Measurements from ENCODE around the gene CDK10.

CDK10 gene

DNA sequence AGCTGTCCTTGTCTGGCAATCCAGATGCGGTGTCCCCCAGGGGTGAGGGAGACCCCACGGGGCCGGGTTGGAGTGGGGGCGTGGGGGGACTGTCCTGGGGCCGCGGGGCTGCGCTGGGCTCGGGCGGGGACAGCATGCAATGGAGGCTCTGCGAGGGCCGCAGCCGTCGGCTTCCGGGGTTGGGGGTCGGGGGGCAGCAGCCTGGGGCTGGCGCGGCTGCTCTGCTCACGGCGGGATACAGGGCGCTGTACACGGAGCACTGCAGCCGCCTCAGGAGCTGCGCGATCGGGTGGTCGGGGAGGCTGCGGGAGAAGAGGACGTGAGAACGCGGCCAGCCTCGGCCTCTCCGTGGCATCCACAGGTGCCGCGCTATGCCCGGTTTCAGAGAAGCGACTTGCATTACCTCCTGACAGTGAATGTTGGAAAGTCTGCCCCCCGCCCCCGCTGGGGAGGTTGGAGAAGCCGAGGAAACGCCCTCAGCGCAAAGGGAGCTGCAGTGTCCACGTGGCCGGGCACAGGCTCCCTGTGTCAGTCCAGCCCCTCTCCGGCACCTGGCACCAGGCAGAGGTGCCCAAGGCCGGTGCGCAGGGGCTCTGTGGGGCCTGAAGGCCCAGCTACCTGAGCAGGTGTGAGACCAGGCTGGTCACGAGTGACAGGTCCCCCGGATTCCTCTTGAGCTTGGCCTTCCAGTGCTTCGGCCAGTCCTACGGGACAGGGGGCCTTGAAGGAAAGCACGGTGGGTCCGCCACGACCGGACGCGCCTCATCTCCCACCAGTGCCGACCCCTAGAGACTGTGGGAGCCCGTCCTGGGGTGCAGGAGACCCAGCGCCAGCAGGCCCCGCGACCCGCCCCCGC, 24.4 kb downstream of the CDK10 start:
- in situ Hi-C loops (cut with MboI; ENCODE audit: low sequenced_read_pairs) = no loop called here

DNA sequence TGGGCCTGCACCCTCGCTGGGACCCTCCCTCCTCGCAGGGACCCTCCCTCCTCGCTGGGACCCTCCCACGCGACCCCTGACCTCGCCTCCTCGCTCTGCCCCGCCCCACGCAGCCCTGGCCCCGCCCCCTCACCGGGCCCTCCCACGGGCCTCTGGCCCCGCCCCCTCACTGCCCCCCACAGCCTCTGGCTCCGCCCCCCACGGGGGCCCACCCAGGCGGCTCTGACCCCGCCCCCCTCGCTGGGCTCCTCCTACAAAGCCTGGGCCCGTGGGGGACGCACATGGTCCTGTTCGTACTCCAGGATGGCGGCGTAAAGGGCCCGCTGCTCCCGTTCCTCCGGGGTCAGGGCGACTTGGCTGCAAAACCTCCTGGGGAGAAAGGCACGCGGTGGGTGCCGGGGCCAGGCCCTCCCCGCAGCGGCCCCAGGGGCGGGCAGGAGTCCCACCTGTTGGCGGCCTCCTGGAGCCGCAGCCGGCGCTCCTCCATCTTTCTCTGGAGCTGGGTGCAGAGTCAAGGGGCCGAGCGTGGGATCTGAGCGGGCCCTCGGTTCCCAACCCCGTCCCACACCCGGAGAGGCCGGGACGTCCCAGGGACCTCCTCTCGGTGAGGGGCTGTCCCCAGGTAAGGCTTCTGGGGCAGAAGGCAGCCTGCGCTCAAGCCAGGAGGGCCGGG, 25.2 kb downstream of the CDK10 start:
- in situ Hi-C loops (cut with MboI; ENCODE audit: low sequenced_read_pairs) = no loop called here

GRCh38 chr16:89712274-89712781, 25.8 kb downstream of the CDK10 start:
- in situ Hi-C loops (cut with MboI; ENCODE audit: low sequenced_read_pairs) = no loop called here

- in situ Hi-C loops (cut with MboI; ENCODE audit: low sequenced_read_pairs) = no loop called here
Observed at GRCh38 chr16:89716493-89716892, 30.0 kb downstream of the CDK10 start.

DNA sequence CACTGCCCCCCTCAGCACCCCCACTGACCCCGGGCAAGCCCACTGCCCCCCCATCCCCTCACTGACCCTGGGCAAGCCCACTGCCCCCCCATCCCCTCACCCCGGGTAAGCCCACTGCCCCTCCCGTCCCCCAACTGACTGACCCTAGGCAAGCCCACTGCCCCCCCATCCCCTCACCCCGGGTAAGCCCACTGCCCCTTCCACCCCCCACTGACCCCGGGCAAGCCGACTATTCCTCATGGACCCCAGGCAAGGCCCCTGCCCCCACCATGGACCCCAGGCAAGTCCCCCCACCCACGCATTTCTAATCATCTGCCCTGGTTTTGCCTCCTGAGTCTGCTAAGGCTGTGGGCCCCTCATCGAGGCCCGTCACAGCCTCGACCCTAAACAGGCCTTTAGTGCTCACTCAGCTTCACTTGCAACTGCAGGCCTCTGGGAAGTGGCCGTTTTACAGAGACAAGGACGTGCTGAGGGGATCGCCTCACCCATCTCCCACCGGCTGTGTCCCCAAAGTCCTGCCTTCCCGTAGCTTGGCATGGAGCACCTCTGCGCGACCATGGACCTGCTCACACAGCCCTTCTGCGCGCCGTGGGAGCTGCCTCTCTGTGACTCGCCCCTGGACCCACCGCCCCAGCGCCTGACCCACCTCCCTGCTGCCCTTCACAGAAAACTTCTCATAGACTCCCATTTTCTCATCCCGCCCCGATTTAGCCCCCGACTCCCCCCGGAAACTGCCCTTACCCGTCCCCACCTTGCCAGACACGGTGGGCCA, 30.6 kb downstream of the CDK10 start:
- in situ Hi-C loops (cut with MboI; ENCODE audit: low sequenced_read_pairs) = no loop called here

DNA sequence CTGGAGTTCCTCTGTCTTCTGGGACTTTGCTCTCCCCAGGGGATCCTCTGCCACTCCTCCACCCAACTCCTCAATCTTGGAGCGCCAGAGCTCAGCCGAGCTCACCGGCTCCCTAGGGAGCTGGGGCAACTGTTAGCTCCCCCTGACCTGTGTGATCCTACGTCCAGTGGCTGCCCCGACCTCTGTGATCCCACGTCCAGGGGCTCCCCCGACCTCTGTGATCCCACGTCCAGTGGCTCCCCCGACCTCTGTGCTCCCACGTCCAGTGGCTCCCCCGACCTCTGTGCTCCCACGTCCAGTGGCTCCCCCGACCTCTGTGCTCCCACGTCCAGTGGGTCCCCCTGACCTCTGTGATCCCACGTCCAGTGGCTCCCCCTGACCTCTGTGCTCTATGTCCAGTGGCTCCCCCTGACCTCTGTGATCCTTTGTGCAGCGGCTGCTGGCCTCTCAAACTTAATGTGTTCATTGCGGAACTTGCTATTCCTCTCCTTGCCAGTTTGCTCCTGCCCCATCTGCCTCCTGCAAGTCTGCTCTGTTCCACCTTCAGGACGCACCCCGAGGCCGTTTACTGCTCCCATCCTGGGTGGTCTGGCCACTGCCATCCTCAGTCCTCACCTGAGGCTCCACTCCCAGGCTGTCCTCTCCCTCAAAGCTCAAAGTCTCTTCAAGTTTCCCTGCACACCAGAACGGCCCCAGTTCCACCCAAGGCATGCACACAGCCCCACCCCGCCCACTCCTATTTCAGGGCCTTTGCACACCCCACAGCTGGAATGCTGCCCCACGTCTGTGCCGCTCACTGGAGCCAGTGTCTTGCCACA, 31.4 kb downstream of the CDK10 start:
- in situ Hi-C loops (cut with MboI; ENCODE audit: low sequenced_read_pairs) = no loop called here

GRCh38 chr16:89720551-89720812, 34.0 kb downstream of the CDK10 start:
- in situ Hi-C loops (cut with MboI; ENCODE audit: low sequenced_read_pairs) = no loop called here

GRCh38 chr16:89720813-89721545, 34.5 kb downstream of the CDK10 start, which contains the start of the genes VPS9D1 and ZNF276:
VPS9D1 (minus strand) TSS chr16:89720898; CDS start chr16:89720861, 37 bp downstream.
ZNF276 (plus strand) TSS chr16:89721537; CDS start chr16:89721641, 104 bp downstream.
- in situ Hi-C loops (cut with MboI; ENCODE audit: low sequenced_read_pairs) = no loop called here

- in situ Hi-C loops (cut with MboI; ENCODE audit: low sequenced_read_pairs) = no loop called here
Observed at GRCh38 chr16:89721546-89722391, 35.3 kb downstream of the CDK10 start.

- in situ Hi-C loops (cut with MboI; ENCODE audit: low sequenced_read_pairs) = no loop called here
Observed at GRCh38 chr16:89722392-89723278, 36.1 kb downstream of the CDK10 start.

- in situ Hi-C loops (cut with MboI; ENCODE audit: low sequenced_read_pairs) = no loop called here
Observed at GRCh38 chr16:89723279-89724250, 37.1 kb downstream of the CDK10 start.

GRCh38 chr16:89727406-89728120, 41.1 kb downstream of the CDK10 start:
- in situ Hi-C loops (cut with MboI; ENCODE audit: low sequenced_read_pairs) = no loop called here

DNA sequence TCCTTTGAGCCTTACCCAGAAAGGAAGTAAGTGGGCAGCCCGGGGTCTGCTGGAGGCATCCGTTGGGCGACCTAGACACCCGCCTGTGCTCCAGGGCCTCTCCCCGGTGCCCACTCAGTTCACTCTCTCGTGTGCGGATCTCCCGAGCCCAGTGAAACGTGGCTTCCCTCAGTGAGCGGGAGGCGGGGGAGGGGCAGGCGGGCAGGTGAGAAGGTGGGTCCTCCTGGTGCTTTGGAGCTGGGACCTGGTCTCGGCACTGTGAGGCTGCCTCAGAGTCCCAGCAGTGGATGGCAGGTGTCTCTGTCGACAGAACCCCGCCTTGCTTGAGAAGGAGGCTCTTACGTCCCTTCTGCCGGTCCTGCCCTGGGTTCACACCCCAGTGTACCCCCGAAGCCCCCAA, 42.8 kb downstream of the CDK10 start:
- in situ Hi-C loops (cut with MboI; ENCODE audit: low sequenced_read_pairs) = no loop called here

DNA sequence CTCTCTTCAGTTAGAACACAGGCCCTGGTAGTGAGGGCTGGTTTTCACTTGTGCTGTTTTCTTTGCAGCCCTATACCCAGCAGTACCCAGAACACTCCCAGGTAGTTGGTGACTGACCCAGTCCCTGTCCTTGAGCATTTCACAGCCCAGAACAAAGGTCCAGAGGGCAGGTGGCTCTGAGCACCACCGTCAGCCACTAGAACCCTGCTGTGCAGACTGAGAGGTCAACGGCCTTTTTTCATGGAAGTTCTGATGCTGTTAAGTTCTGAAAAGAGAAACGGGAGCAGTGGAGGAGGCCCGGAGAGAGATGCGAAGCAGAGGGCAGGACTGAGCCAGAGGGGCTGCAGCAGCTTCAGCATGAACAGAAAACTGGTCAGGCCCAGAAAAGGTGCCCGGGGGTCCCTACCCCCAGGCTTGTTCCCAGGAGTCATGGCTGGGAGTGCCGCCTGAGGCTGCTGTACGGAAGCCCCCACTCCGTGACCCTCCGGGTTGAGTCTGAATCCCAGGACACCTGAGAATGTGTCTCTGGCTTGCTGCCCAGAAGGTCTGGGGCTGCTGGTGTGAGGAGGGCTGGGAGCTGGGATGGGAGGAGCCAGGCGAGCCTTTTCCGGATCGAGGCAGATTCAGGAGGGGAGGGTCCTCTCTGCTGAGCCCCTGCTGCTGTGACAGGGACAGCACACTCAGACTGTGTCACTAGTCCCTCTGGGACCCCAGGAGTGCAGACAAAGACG, 43.5 kb downstream of the CDK10 start:
- in situ Hi-C loops (cut with MboI; ENCODE audit: low sequenced_read_pairs) = no loop called here

- in situ Hi-C loops (cut with MboI; ENCODE audit: low sequenced_read_pairs) = no loop called here
Observed at GRCh38 chr16:89730610-89731234, 44.2 kb downstream of the CDK10 start.
